Activated naive CD8-positive, alpha-beta T cell (primary cell): Measurements from ENCODE around the gene TAF9.
A peak's percentile ranks its signal among the peaks of the same experiment; 100 is the strongest.
"Not testable (repeated sequence)": the region's sequence is repeated elsewhere in the genome, so short reads cannot be mapped to it uniquely, and the experiment has no call there.

Experiments used
- H3K27ac Mint-ChIP-seq: one replicate; pipeline ENCODE4 v1.8.0; 2021; ENCODE audit warnings: mixed read lengths
- H3K27me3 Mint-ChIP-seq: one replicate; pipeline ENCODE4 v1.8.0; 2021; ENCODE audit warnings: mixed read lengths
- H3K36me3 Mint-ChIP-seq: one replicate; pipeline ENCODE4 v1.8.0; 2021; ENCODE audit warnings: mixed read lengths
- H3K4me1 Mint-ChIP-seq: one replicate; pipeline ENCODE4 v1.8.0; 2021; ENCODE audit warnings: low read depth, mixed read lengths
- H3K4me3 Mint-ChIP-seq: one replicate; pipeline ENCODE4 v1.8.0; 2021; ENCODE audit warnings: mild to moderate bottlenecking, mixed read lengths
- H3K9me3 Mint-ChIP-seq: one replicate; pipeline ENCODE4 v1.8.0; 2021; ENCODE audit warnings: low read depth, mixed read lengths

The TAF9 gene

DNA sequence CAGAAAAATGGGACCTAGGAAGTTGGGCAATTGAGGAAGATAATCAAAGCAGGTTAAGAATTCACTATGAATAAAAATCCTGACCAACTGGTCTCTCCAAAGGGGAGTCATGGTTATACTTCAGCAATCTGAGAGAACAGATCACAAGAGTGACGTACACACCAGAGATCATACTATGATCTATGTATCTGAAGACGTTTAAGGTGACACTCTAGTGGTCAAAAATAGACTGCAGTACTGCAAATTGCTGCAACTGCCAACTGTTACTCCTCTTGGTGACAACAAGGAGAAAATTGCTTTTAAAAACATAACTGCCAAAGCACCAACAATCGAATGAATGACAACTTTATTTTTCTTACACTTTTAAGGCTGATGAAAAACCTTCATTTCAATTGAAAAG, 4.9 kb downstream of the TAF9 start:
- H3K36me3 Mint-ChIP-seq = peaks cover 3% of the 10 kb centered on the region
- no peak overlapping the region for H3K4me3 Mint-ChIP-seq
- peak overlapping the region; percentile 41 for H3K27ac Mint-ChIP-seq

DNA sequence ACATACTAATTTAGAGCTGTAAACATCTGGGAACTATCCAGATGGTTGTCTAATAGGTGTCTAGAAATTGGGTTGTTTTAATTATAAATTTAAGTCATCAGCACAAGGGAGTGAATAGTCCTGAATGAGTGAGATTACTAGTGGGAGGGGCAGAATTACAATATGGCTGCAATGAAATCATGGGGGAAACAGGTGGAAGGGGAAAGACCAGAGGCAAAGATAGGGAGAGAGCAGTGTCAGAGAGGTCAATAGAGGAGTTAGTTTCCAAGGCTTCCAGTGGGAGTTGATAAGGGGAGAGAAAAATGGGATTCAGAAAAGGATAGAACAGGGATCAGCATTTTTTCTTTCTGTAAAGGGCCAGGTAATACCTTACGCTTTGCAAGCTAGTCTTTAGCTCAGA, 8.9 kb downstream of the TAF9 start:
- Mint-ChIP-seq H3K4me1 (peaks cover 29% of the 10 kb centered on the region), H3K27ac (no peak overlapping the region), H3K4me3 (no peak overlapping the region), H3K36me3 (peaks cover 5% of the 10 kb centered on the region), H3K9me3 (no peaks in the 10 kb centered on the region), H3K27me3 (no peaks in the 10 kb centered on the region)

More for the DNA sequence above, 4.9 kb downstream of the TAF9 start:
- no peaks in the 10 kb centered on the region for H3K9me3 Mint-ChIP-seq
- peaks cover 38% of the 10 kb centered on the region for H3K4me1 Mint-ChIP-seq
- no peaks in the 10 kb centered on the region for H3K27me3 Mint-ChIP-seq

DNA sequence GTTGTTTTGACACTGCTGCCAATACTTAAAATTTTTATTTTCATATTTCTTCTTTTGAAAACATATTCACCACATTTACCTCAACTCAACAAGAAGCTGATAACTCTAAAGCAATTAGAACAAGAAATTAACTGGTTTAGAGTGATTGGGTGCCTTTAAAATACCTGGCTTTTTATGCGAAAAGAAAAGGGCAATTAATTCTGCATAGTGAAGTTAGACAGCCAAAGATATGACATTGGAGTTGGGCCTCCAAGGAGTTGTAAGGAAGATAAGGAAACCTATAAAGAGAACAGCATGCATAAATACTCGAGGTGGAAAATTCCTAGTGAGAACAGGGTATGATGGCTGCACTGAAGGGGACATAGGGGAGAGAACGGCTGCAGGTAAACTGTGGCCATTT, 9.6 kb downstream of the TAF9 start:
- no peak overlapping the region for H3K27ac Mint-ChIP-seq
- no peaks in the 10 kb centered on the region for H3K9me3 Mint-ChIP-seq
- H3K36me3 Mint-ChIP-seq = peaks cover 3% of the 10 kb centered on the region

DNA sequence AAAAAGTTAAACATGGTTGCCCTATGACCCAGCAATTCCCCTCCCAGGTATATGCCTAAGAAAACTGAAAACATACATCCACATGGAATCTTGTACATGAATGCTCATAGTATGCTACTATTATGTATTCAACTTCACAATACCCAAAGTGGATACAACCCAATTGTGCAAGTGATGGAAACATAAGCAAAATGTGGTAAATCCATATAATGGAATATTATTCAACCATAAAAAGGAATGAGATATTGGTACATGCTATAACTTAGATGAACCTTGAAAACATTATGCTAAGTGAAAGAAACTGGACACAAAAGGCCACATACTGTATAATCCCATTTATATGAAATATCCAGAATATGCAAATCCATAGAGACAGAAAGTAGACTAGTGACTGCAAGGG, 18.7 kb downstream of the TAF9 start:
- H3K9me3 Mint-ChIP-seq = no peaks in the 10 kb centered on the region

More for the DNA sequence above, 9.6 kb downstream of the TAF9 start:
- Mint-ChIP-seq H3K27me3 (no peaks in the 10 kb centered on the region), H3K4me1 (peaks cover 22% of the 10 kb centered on the region), H3K4me3 (no peak overlapping the region)

DNA sequence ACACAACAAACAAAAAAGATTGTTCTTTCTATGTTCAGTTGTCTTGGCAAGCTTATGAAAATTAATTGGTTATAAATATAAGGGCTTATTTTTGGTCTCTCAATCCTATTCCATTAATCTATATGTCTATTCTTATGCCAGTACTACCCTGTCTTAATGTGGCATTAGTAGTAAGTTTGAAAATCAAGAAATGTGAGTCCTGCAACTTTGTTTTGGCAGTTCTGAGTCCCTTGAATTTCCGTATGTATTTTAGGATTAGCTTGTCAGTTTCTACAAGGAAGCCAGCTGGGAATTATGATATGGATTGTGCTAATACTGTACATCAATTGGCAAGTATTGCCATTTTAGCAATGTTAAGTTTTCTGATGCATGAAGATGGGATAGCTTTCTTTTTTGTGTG, 26.2 kb downstream of the TAF9 start:
- H3K36me3 Mint-ChIP-seq = no peaks in the 10 kb centered on the region
- no peaks in the 10 kb centered on the region for H3K4me1 Mint-ChIP-seq
- no peak overlapping the region for H3K27ac Mint-ChIP-seq
- H3K4me3 Mint-ChIP-seq = no peak overlapping the region
- H3K27me3 Mint-ChIP-seq = no peaks in the 10 kb centered on the region
- H3K9me3 Mint-ChIP-seq = no peaks in the 10 kb centered on the region

More for the DNA sequence above, 18.7 kb downstream of the TAF9 start:
- Mint-ChIP-seq H3K27me3 (no peaks in the 10 kb centered on the region), H3K4me3 (no peak overlapping the region), H3K4me1 (peaks cover 2% of the 10 kb centered on the region), H3K36me3 (peaks cover 11% of the 10 kb centered on the region), H3K27ac (no peak overlapping the region)

DNA sequence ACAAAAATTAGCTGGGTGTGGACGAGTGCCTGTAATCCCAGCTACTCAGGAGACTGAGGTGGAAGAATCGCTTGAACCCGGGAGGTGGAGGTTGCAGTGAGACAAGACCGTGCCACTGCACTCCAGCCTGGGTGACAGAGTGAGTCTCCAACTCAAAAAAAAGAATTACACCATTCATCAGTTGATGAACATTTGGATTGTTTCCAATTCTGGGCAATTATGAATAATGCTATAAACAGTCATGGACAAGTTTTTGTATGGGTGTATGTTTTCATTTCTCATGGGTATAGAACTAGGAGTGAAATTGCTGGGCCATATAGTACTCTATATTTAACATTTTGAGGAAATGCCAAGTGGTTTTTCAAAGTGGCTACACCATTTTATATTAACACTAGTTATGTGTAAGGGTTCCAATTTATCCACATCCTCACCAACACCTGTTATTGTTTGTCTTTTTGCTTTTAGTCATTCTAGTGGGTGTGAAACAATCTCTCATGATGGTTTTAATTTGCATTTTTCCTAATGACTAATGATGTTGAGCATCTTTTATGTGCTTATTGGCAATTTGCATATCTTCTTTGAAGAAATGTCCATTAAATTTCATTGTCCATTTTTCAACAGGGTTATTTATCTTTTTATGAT, 27.7 kb downstream of the TAF9 start:
- Mint-ChIP-seq H3K4me3 (no peak overlapping the region), H3K4me1 (no peaks in the 10 kb centered on the region), H3K27me3 (no peaks in the 10 kb centered on the region), H3K27ac (no peak overlapping the region), H3K36me3 (no peaks in the 10 kb centered on the region), H3K9me3 (no peaks in the 10 kb centered on the region)

DNA sequence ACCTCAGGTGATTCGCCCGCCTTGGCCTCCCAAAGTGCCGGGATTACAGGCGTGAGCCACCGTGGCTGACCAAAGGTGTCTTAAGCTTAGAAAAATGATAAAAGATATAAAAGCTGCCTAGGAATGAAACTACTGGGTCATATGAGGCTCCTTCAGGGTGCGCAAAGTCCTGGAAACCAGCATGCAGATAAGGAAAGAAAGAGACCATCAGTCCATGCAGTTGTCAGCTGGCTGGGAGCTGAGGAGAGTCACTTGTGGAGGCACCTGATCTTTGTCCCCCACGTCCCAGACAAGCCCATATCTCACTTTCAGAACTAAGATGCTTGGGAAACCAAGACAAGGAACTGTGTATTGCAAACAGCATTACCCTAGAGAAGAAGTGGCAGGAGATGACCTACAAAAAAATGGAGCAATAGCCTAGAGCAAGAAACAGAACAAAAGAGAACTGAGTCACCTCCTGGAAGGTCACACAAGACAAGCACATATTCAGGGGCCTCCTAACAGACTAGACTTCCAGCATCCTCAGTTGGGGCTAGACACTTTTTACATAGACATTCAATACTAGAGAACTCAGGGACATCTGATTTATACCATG, 33.9 kb downstream of the TAF9 start:
- no peaks in the 10 kb centered on the region for H3K27me3 Mint-ChIP-seq

DNA sequence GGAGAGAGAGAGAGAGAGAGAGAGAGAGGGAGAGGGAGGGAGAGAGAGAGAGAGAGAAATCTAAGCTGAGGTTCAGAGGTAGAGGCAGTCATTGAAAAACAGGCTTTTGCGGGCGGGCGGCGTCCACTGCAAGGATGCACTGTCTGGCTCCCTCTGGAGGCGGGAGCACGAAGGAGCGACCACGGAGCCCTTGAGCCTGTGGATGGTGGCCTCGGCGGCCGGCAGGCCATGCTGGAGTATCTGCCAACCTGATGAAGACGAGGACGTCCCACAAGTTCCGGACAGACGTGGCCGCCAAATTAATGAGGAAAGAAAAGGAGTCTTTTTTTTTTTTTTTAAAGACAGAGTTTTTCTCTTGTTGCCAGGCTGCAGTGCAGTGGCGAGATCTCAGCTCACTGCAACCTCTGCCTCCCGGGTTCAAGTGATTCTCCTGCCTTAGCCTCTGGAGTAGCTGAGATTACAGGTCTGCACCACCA, 34.5 kb downstream of the TAF9 start:
- Mint-ChIP-seq H3K4me3 (peak overlapping the region; percentile 15), H3K9me3 (no peaks in the 10 kb centered on the region), H3K4me1 (peaks cover 12% of the 10 kb centered on the region), H3K27me3 (no peaks in the 10 kb centered on the region), H3K36me3 (peaks cover 2% of the 10 kb centered on the region), H3K27ac (no peak overlapping the region)

More for the DNA sequence above, 33.9 kb downstream of the TAF9 start:
- Mint-ChIP-seq H3K36me3 (peaks cover 2% of the 10 kb centered on the region), H3K4me3 (no peak overlapping the region), H3K4me1 (peaks cover 12% of the 10 kb centered on the region), H3K9me3 (no peaks in the 10 kb centered on the region), H3K27ac (no peak overlapping the region)

DNA sequence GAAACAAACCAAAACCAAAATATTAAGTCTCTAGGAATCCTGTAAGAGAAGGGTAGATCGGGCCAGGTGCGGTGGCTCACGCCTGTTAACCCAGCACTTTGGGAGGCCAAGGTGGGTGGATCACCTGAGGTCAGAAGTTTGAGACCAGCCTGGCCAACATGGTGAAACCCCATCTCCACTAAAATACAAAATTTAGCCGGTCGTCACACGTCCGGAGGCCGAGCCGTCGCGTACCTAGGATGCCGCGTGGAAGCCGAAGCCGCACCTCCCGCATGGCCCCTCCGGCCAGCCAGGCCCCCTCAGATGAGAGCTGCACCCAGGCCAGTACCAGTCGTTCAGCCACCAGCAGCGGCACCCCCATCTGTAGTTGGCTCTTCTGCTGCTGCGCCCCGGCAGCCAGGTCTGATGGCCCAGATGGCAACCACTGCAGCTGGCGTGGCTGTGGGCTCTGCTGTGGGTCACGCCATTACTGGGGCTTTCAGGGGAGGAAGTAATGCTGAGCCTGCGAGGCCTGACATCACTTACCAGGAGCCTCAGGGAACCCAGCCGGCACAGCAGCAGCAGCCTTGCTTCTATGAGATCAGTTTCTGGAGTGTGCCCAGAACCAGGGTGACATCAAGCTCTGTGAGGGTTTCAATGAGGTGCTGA, 35.5 kb downstream of the TAF9 start:
- not testable (repeated sequence) for H3K4me3 Mint-ChIP-seq, H3K9me3 Mint-ChIP-seq, H3K36me3 Mint-ChIP-seq, H3K27me3 Mint-ChIP-seq, H3K27ac Mint-ChIP-seq
- H3K4me1 Mint-ChIP-seq = peaks cover 12% of the 10 kb centered on the region

DNA sequence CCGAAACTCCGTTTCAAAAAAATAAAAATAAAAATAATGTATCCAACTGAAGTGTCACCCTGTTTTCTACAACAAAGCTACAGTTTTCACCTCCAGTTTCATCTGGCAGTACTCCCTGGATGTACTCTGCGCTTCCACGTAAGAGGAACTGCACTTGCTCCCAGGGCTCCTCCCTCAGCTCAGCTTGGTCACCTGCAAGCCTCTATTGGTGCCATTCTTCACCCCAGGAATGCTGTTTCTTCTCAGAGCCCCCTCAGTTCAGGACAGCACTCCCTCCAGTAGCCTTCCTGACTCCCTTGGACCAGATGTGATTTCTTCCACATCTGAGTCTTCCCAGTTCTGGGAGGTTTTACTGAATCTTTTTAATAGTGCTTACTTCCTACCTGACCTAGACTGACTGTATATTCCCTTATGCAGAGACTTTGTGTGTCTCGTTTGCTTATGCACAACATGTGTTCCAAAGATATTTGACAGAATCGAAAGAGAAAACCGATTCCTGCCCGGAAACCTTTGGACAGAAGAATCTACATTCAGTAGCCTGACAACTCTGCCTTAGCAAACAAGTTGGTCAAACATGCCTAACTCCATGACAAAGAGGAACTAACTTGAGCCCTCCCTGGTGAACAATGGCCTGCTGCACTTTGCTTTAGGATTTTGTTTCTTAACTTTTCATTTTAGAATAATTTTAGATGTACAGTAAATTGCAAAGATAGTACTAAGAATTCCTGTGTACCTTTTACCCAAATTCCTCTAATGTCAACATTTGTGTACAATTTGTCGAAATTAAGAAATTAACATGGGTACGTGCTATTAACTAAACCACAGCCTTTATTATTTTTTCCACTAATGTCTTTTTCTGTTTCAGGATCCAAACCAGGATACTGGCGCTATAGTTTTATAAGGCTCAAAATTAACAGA, 37.5 kb downstream of the TAF9 start:
- Mint-ChIP-seq H3K27me3 (no peaks in the 10 kb centered on the region), H3K4me1 (peaks cover 12% of the 10 kb centered on the region), H3K4me3 (peak overlapping the region; percentile 93), H3K36me3 (peaks cover 2% of the 10 kb centered on the region), H3K9me3 (no peaks in the 10 kb centered on the region), H3K27ac (peak overlapping the region; percentile 98)

DNA sequence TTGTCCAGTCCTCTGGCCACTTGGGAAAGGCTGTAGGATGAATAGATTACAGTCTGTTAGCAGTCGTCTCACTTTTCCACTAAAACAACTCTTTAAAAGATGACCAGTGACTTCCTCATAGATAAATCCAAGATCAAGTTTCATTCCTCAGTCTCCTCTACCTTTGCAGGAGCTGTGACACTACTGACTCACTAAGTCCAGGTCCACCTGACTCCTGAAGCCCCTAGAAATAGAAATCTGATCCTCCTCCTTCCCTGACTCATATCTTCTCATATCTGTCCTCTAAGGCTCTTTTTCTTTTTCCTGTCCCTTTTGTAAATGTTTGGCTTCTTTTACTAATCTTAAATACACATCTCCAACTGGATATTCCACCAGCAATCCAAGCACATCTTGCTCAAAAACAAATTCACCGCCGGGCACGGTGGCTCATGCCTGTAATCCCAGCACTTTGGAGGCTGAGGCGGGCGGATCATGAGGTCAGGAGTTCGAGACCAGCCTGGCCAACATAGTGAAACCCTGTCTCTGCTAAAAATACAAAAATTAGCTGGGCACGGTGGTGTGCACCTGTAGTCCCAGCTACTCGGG, 39.3 kb downstream of the TAF9 start:
- Mint-ChIP-seq H3K27ac (no peak overlapping the region), H3K27me3 (no peaks in the 10 kb centered on the region), H3K9me3 (no peaks in the 10 kb centered on the region), H3K4me1 (peaks cover 12% of the 10 kb centered on the region), H3K4me3 (no peak overlapping the region), H3K36me3 (peaks cover 2% of the 10 kb centered on the region)

DNA sequence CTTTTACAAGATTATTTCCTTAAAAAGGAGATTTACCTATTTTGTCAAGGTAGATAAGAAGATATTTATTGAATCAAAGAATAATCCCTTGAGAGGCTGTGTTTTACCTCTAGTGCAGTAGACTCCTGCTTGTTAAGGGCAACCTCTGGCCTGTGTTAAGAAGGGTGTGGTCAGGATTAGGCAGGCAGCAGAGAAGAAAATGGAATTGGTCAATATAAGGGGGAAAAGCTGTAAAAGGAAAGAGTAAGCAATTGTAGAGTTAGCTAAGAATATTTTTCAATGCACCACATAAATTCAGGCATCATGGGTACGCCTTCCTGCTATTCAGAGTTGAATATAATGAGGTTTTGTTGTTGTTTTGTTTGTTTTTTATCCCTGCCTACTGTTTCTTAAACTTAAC, 43.0 kb downstream of the TAF9 start:
- Mint-ChIP-seq H3K9me3 (no peaks in the 10 kb centered on the region), H3K4me1 (no peaks in the 10 kb centered on the region), H3K27ac (no peak overlapping the region), H3K4me3 (no peak overlapping the region), H3K36me3 (no peaks in the 10 kb centered on the region), H3K27me3 (no peaks in the 10 kb centered on the region)

DNA sequence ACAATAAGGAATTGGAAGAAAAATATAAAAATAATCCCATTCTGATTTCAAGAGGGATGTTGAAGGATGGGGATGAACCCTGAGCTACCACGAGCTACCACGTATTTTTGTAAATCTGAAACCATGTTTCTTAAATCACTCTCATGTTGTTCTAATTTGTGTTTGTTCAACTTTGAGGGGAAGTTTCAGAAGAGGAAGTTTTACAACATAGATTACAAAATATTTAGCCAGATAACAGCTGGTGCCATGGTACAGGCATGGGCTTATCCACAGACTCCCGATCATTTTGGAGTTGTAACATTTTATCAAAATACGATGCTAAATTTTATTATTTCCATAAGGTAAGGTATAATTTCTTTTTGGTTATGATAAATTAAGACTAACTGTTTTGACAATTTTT, 51.9 kb downstream of the TAF9 start:
- Mint-ChIP-seq H3K27me3 (no peaks in the 10 kb centered on the region), H3K9me3 (no peaks in the 10 kb centered on the region), H3K4me3 (no peak overlapping the region), H3K4me1 (no peaks in the 10 kb centered on the region), H3K36me3 (peaks cover 6% of the 10 kb centered on the region), H3K27ac (no peak overlapping the region)

DNA sequence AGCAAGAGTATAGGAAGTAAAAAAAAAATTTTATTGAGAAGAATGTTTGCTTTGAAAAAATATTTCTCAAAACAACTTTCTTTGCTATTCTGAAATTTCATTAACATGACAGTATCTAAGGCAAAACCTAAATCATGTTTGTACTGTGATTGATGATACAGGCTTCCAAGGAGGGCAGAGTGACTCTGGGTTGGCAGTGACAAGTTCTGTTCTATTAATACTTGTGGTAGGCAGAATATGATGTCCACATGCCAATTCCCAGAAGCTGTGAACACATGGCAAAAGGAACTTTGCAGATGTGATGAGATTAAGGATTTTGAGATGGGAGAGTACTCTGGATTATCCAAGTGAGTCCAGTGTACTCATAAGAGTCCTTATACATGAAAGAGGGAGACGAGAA, 53.3 kb downstream of the TAF9 start:
- Mint-ChIP-seq H3K4me3 (no peak overlapping the region), H3K36me3 (peaks cover 6% of the 10 kb centered on the region), H3K27me3 (no peaks in the 10 kb centered on the region), H3K27ac (no peak overlapping the region), H3K9me3 (no peaks in the 10 kb centered on the region), H3K4me1 (no peaks in the 10 kb centered on the region)
